ENCODE data around the gene PLP2. TPM values are rescaled to one million over a fixed set of nuclear protein-coding genes. Genes with fewer than 3 reads are reported as not detected.

The PLP2 gene
- total RNA-seq, 3 donors from 2014 or later (not counting 1 experiment from before 2014, with no cell fraction given): 29.3 to 69.7 (median 34.8) TPM

GRCh38 chrX:49214996-49215526 is 43.4 kb downstream of the PLP2 start:
- Histone ChIP-seq H3K27ac (ENCODE audit: low read length) (no peak overlapping the region), H3K27me3 (ENCODE audit: control insufficient read depth, insufficient read depth, low read length) (no peaks in the 10 kb centered on the region), H3K9me3 (ENCODE audit: control insufficient read depth, insufficient read depth, low read length) (no peaks in the 10 kb centered on the region), H3K36me3 (ENCODE audit: control insufficient read depth, insufficient read depth, low read length) (no peaks in the 10 kb centered on the region), H3K4me3 (ENCODE audit: low read length) (no peak overlapping the region), H3K4me1 (ENCODE audit: control insufficient read depth, insufficient read depth, low read length) (no peaks in the 10 kb centered on the region)
- Mint-ChIP-seq H3K36me3 (no peaks in the 10 kb centered on the region), H3K4me1 (no peaks in the 10 kb centered on the region), H3K27me3 (ENCODE audit: low read depth in 2 of 2) (peaks cover 0 to 4% of the 10 kb centered on the region in 2 donors), H3K4me3 (no peak overlapping the region), H3K27ac (no peak overlapping the region), H3K9me3 (no peaks in the 10 kb centered on the region)
- ATAC-seq (no peak), DNase-seq (no peak)
- intact Hi-C loops (cut with micrococcal nuclease): no loop called here
- WGBS (ENCODE audit: insufficient coverage): 91% methylated on average over 14 of the region's 14 CpGs
- TF ChIP-seq CTCF (IDR thresholded peaks at IDR 0.05): no peak

- Mint-ChIP-seq H3K9me3 (no peaks in the 10 kb centered on the region), H3K27me3 (ENCODE audit: low read depth in 2 of 2) (peaks cover 7 to 9% of the 10 kb centered on the region in 2 donors), H3K27ac (no peak overlapping the region), H3K36me3 (no peaks in the 10 kb centered on the region), H3K4me1 (peaks cover 0 to 6% of the 10 kb centered on the region in 2 donors), H3K4me3 (no peak overlapping the region)
- Histone ChIP-seq H3K36me3 (ENCODE audit: control insufficient read depth, insufficient read depth, low read length) (no peaks in the 10 kb centered on the region), H3K27me3 (ENCODE audit: control insufficient read depth, insufficient read depth, low read length) (no peaks in the 10 kb centered on the region), H3K4me3 (ENCODE audit: low read length) (no peak overlapping the region), H3K4me1 (ENCODE audit: control insufficient read depth, insufficient read depth, low read length) (no peaks in the 10 kb centered on the region), H3K27ac (ENCODE audit: low read length) (no peak overlapping the region), H3K9me3 (ENCODE audit: control insufficient read depth, insufficient read depth, low read length) (no peaks in the 10 kb centered on the region)
- TF ChIP-seq CTCF (IDR thresholded peaks at IDR 0.05): no peak
- intact Hi-C loops (cut with micrococcal nuclease): no loop called here
- no peak for ATAC-seq
- DNase-seq: no peak
Measured at GRCh38 chrX:49220100-49220499, 48.4 kb downstream of the PLP2 start.

GRCh38 chrX:49221868-49222267 is 50.2 kb downstream of the PLP2 start:
- intact Hi-C loops (cut with micrococcal nuclease): no loop called here
- H3K4me1 Mint-ChIP-seq: peaks cover 0 to 6% of the 10 kb centered on the region in 2 donors
- WGBS (ENCODE audit: insufficient coverage): 64% methylated on average over 2 of the region's 2 CpGs

More at GRCh38 chrX:49221868-49222267, 50.2 kb downstream of the PLP2 start:
- Histone ChIP-seq H3K27me3 (ENCODE audit: control insufficient read depth, insufficient read depth, low read length) (no peaks in the 10 kb centered on the region), H3K27ac (ENCODE audit: low read length) (no peak overlapping the region), H3K4me3 (ENCODE audit: low read length) (no peak overlapping the region), H3K9me3 (ENCODE audit: control insufficient read depth, insufficient read depth, low read length) (no peaks in the 10 kb centered on the region), H3K4me1 (ENCODE audit: control insufficient read depth, insufficient read depth, low read length) (no peaks in the 10 kb centered on the region), H3K36me3 (ENCODE audit: control insufficient read depth, insufficient read depth, low read length) (no peaks in the 10 kb centered on the region)
- Mint-ChIP-seq H3K4me3 (no peak overlapping the region), H3K9me3 (no peaks in the 10 kb centered on the region), H3K36me3 (no peaks in the 10 kb centered on the region), H3K27ac (no peak overlapping the region), H3K27me3 (ENCODE audit: low read depth in 2 of 2) (peaks cover 7 to 9% of the 10 kb centered on the region in 2 donors)
- no peak for ATAC-seq
- no peak for TF ChIP-seq CTCF (IDR thresholded peaks at IDR 0.05)
- no peak for DNase-seq

Other genes starting within 250 kb of the PLP2 start
- gene OTUD5, start 214.3 kb upstream of the PLP2 start, total RNA-seq: 100 to 1,000 TPM in 1 of 3 donors, 10 to 100 TPM in 2; 92.2 to 106 (median 92.5) TPM
- gene KCND1, start 200.1 kb upstream of the PLP2 start, total RNA-seq: 1 to 10 TPM; 2.7 to 3.6 (median 3.0) TPM
- 100 to 1,000 TPM; 120 to 141 (median 131) TPM for gene GRIPAP1, start 169.6 kb upstream of the PLP2 start, total RNA-seq
- 10 to 100 TPM; 43.8 to 57.5 (median 43.9) TPM for gene TFE3, start 128.5 kb upstream of the PLP2 start, total RNA-seq
- 10 to 100 TPM; 12.5 to 14.2 (median 13.0) TPM for gene CCDC120, start 112.9 kb upstream of the PLP2 start, total RNA-seq
- gene PRAF2, start 97.9 kb upstream of the PLP2 start, total RNA-seq: 10 to 100 TPM; 18.1 to 24.8 (median 19.9) TPM
- gene WDR45, start 92.0 kb upstream of the PLP2 start, total RNA-seq: 100 to 1,000 TPM; 116 to 142 (median 134) TPM
- gene GPKOW, start 48.2 kb upstream of the PLP2 start, total RNA-seq: 10 to 100 TPM; 22.4 to 26.0 (median 25.3) TPM
- gene MAGIX, start 9.1 kb upstream of the PLP2 start, total RNA-seq: 1 to 10 TPM in 2 of 3 donors, under 1 TPM in 1; 1.00 to 1.7 (median 1.2) TPM
- gene PRICKLE3, start 14.5 kb downstream of the PLP2 start, total RNA-seq: 1 to 10 TPM; 6.2 to 7.9 (median 6.3) TPM
- gene SYP, start 28.3 kb downstream of the PLP2 start, total RNA-seq: 1 to 10 TPM in 1 of 3 donors, under 1 TPM in 2; 0.36 to 1.0 (median 0.80) TPM
- 1 to 10 TPM in 1 of 3 donors, under 1 TPM in 2; 0.48 to 1.1 (median 0.66) TPM for gene CACNA1F, start 61.4 kb downstream of the PLP2 start, total RNA-seq
- 10 to 100 TPM; 19.6 to 22.8 (median 22.1) TPM for gene CCDC22, start 63.6 kb downstream of the PLP2 start, total RNA-seq
- gene FOXP3, start 92.8 kb downstream of the PLP2 start, total RNA-seq: under 1 TPM; 0.09 to 0.32 (median 0.20) TPM
- 1 to 10 TPM; 2.9 to 4.3 (median 3.6) TPM for gene PPP1R3F, start 97.9 kb downstream of the PLP2 start, total RNA-seq
- gene GAGE10, start 131.7 kb downstream of the PLP2 start, total RNA-seq: not detected
- not detected for gene GAGE12J, start 150.1 kb downstream of the PLP2 start, total RNA-seq
- gene GAGE13, start 159.7 kb downstream of the PLP2 start, total RNA-seq: not detected

Data from natural killer cell (primary cell).